T-helper 1 cell (primary cell): ENCODE measurements around the gene MRPL36.
"Not testable (repeated sequence)": the region's sequence is repeated elsewhere in the genome, so short reads cannot be mapped to it uniquely, and the experiment has no call there.

Source experiments
- DNase-seq, 5 donors: peaks; one replicate each; pipeline ENCODE4 v3.0.0-alpha.2; 2012 to 2020
- total RNA-seq, 4 donors: gene quantifications; one replicate each; lab custom pipeline; 2026; lab: John Stamatoyannopoulos, UW

MRPL36 gene
- 1.6 to 4.8 (median 4.5) reads per million in 4 donors for total RNA-seq

GRCh38 chr5:1799602-1800471 lies at the start of gene MRPL36:
Gene MRPL36, minus strand, starts transcription at chr5:1799837. Its CDS starts 902 bp downstream, at chr5:1798935.
- peak; percentile 87 to 94 (median 91) for DNase-seq

GRCh38 chr5:1847611-1848010 lies 48.0 kb upstream of the MRPL36 start:
- no peak for DNase-seq

DNA sequence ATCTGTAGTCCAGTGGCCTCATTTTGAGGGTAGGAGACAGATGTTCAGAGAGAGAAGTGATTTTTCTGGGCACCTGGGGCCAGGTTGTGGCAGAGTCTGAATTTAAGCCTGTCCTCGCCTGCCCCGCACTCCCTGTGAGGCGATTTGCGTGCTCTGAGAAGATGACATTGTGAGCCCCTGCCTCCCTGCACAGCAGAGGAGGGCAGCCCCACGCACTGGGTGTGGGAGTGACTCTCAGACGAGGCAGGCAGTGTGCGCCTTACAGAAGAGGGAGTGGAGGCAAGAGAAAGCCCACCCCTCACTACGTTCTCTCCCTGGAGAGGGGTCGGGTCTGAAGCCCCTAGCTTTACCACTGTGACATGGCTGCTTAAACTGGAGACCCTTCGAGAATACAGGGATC lies 47.4 kb upstream of the MRPL36 start:
- no peak for DNase-seq

DNA sequence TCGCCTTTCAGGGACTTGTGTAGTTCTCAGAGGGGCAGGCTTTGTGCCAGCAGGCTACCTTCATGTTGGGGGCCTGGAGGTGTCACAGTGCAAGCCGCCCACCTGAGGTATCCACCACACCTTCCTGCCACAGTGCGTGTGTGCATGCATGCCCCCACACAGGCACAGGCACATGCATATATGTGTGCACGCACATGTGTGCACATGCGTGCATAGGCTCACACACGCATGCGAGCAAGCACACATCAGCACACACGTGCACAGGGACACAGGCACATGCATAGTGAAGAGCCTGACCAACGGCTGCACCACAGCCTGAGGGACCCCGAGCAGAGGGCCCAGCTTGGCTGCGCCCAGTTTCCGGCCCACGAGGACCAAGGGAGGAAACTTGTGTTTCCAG lies 46.9 kb upstream of the MRPL36 start:
- no peak for DNase-seq

DNA sequence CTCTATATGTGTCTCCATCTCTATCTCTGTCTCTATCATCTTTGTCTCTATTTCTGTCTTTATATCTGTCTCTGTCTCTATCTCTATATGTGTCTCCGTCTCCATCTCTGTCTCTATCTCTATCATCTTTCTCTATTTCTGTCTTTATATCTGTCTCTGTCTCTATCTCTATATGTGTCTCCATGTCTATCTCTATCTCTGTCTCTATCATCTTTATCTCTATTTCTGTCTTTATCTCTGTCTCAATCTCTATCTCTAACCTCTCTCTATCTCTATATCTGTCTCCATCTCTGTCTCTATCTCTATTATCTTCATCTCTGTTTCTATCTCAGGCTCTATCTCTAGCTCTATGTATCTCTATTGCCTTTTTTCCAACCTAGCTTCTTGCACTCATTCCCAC lies 46.1 kb upstream of the MRPL36 start:
- no peak for DNase-seq

GRCh38 chr5:1844708-1845436 lies 45.2 kb upstream of the MRPL36 start:
- DNase-seq: no peak

GRCh38 chr5:1843761-1844160 lies 44.1 kb upstream of the MRPL36 start:
- DNase-seq: not testable (repeated sequence)

- no peak for DNase-seq
Measured at GRCh38 chr5:1842004-1842819, 42.6 kb upstream of the MRPL36 start.

DNA sequence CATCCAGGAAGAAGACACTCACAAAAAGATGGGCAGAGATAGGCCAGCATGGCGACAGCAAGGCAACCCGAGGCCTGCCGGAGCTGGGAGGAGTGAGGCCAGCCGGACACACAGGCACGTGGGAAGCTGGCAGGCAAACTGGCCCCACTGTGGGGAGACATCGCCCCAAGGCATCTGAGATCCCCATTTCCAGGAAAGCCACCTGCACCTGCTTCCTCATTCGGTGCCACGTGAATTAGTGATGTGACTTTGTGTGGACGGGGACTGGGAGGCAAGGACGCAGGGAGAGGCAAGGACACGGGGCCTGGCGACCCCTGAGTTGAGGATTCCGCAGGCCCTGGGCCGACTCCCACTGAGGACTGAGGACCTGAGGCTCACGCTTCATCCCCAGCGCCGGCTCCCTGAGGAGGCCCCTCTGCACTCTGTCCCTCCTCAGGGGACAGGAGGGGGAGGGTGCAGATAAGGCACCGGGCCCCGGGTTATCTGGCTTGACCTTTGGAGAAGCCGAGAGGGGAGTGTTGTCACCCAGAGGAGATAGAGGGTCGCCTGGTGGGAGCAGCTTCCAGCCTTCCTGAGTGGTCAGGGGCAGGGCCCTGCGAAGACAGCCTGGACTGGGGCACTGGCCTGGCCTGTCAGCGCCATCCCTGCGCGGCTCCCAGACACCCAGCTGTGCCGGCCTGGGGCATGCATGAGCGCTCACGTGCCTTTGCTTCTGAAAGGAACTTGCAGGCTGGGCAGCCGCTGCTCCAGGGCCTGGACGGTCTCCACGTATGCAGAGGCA lies 41.3 kb upstream of the MRPL36 start:
- no peak for DNase-seq

- no peak for DNase-seq
Measured at GRCh38 chr5:1840071-1840547, 40.5 kb upstream of the MRPL36 start.

DNA sequence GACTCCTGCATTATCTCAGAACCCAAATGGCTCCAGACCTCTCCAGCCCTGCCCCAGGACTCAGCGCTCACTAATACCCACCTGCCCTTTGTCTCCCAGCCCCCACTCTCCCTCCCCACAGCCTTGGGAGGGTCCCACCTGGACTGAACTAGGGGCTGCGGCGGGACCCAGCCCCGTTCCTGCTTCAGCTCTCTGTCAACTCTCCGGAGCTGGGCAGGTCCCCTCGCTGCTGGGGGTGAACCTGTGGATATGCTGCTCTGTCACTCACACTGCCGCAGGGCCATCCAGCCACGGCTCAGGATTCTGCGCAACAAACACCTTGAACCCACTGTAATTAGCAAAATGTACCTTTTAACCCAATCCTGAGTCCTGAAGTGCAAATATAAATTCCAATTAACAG lies 38.4 kb upstream of the MRPL36 start:
- no peak for DNase-seq

DNA sequence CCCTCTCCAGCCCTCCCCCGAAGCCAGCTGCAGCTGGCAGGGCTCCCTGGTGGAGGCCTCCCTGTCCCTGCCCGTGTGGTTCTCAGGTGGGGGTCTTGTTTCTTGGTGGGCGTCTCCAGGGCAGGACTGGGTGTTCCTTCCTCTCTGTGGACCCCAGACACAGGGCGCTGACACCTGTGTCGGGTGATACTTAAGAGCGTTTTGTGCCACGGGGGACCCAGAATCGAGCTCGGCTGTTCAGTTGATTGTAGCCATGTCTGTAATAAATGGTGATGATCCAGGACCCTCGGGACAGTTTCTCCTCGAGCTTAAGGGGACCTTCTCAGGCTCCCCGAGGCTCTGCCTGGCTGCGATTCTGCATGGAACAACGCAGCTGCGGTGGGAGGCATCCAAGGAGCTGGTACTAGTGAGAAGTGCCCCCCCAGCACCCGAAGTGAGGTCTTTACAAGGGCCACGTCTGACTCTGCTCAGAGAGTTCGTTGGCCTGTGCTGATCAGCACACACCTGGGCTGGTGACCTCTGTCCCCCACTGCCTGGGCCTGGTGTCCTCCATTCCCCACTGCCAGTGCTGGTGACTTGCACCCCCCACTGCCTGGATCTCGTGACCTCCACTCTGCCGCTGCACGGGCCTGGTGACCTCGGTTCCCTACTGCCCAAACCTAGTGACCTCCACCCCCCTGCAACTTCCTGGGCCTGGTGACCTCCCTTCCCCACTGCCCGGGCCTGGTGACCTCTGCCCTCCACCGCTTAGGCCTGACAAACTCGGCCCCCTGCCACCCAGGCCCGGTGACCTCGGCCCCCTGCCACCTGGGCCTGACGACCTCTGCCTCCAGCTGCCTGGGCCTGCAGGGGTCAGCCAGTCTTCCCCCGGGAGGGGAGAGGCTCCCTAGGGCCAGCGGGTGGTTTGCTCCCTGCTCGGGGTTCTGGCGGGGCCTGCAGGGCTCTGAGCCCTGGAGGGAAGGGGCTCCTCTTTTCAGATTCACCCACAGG lies 37.5 kb upstream of the MRPL36 start:
- DNase-seq: no peak

GRCh38 chr5:1836176-1836890 lies 36.7 kb upstream of the MRPL36 start:
- no peak for DNase-seq

GRCh38 chr5:1835431-1835830 lies 35.8 kb upstream of the MRPL36 start:
- no peak for DNase-seq

- no peak for DNase-seq
Measured at GRCh38 chr5:1834721-1835429, 35.2 kb upstream of the MRPL36 start.

DNA sequence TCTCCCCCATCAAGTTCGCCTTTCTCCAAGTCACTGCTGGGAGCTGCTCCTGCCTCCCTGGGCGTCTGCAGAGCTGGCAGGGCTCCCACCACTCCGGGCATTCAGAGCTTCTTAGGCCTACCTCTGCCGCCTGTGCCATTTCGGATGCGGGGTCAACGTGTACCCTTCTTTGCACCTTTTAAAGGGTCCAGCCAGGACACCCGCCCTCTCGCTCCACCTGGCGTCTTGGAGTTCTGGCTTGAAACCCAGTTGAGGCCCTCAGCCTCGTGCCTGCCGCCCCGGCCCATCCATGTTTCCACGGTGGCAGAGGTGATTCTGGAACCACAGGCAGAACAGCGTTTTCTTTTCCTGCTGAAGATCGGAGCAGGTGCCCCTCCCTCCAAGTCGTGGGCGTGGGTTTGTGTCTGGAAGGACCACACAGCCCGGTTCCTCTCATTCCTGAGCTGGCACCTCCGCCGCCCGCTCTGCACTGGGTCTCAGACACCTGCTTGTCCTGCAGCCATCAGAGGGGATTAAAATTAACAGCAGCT lies 34.5 kb upstream of the MRPL36 start:
- DNase-seq: no peak

GRCh38 chr5:1833264-1834021 lies 33.8 kb upstream of the MRPL36 start:
- DNase-seq: no peak

DNA sequence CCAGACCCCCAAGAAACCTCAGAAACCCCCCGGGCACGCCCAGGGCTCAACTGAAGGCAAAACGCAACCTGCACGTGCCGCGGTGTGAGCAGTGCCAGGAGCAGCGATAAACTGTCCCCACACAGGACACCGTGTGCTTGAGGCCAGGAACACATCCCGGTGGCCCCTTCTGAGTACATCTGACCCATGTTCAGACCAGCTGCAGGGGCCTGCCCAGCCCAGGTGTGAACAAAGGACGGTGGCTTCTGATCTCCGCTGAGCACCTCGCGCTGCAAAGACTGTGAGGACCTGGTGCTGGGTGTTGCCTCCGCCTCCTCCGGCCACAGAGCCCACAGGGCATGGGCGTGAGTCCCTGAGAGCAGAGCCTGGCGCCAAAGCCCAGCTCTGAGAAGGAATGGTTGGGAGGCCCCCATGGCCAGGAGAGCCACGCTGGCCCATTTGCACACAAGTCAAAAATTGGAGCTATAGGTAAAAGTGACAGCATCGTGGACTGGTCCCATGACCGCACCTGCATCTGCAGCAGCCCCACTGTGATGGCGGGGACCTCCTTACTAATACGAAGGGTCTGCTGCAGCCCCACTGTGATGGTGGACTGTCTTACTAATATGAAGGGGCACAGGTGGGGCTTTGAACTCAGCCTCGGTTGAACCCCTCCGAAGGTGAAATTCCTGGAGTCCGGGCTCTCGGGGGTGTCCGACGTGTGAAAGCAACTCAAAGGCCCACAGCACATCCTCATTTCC lies 33.0 kb upstream of the MRPL36 start:
- DNase-seq: no peak
